NCI-H2081 (cell line): ENCODE data around the gene ENPP4.
"Not testable (repeated sequence)": the region's sequence is repeated elsewhere in the genome, so short reads cannot be mapped to it uniquely, and the experiment has no call there.

Experiments
- DNase-seq, 2 experiments: peaks; one replicate each; lab custom pipeline; 2025; lab: John Stamatoyannopoulos, UW

ENPP4 gene

DNA sequence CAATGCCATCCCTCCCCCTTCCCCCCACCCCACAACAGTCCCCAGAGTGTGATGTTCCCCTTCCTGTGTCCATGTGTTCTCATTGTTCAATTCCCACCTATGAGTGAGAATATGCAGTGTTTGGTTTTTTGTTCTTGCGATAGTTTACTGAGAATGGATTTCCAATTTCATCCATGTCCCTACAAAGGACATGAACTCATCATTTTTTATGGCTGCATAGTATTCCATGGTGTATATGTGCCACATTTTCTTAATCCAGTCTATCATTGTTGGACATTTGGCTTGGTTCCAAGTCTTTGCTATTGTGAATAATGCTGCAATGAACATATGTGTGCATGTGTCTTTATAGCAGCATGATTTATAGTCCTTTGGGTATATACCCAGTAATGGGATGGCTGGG lies 1.5 kb downstream of the ENPP4 start:
- DNase-seq = not testable (repeated sequence)

DNA sequence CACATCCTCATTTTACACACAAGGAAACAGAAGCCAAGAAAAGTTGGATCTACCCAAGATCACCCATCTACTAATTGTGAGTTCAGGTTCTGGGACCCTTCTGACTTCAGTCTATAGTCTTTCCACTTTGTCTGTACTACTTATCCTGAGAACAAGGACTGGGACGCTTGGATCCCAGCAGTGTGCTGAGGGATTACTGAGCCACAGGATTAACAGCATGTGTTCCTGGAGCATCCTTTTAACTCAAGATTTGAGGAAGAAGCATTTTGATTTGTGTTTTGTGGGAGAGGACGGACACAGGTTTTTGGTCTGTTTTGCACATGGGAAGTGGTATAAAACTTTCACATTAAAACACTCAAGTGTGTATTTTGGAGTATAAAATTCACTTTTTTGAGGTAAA lies 4.4 kb downstream of the ENPP4 start:
- no peak for DNase-seq

DNA sequence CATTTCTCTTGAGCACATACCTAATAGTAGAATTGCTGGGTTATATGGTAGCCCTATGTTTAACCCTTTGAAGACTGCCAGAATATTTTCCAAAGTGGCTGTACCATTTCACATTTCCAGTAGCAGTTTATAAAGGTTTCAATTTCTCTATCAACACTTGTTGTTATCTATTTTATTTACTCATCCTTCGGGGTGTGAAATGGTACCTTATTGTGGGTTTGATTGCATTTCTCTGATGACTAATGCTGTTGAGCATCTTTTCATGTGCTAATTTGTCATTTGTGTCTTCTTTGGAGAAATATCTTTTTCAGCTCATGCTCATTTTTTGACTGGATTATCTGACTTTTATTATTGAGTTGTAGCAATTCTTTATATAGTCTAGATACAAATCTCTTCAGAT lies 5.4 kb downstream of the ENPP4 start:
- no peak for DNase-seq

DNA sequence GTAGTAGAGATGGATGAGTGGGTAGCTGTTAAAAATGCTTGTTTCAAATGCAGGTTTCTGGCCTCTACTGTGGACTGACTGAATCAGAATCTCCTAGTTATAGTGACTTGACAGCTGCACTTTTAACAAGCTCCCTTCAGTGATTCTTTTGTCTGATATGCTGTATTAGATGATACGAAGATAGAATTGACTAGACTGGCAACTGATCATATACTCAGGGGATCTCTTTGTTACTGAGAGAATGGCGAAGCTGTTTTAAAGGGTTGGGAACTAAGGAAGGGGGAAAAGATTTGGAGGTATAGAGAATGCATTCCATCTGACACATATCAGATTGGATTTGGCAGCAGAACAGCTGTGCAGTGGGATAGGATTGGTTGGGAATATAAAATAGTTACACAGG lies 7.0 kb downstream of the ENPP4 start:
- DNase-seq = no peak

GRCh38 chr6:46137387-46137786 lies 7.6 kb downstream of the ENPP4 start:
- DNase-seq = no peak

GRCh38 chr6:46138281-46138680 lies 8.5 kb downstream of the ENPP4 start:
- peak in 1 of 2 experiments; percentile 41 for DNase-seq

- DNase-seq = no peak
Observed at GRCh38 chr6:46144270-46144669, 14.5 kb downstream of the ENPP4 start.

DNA sequence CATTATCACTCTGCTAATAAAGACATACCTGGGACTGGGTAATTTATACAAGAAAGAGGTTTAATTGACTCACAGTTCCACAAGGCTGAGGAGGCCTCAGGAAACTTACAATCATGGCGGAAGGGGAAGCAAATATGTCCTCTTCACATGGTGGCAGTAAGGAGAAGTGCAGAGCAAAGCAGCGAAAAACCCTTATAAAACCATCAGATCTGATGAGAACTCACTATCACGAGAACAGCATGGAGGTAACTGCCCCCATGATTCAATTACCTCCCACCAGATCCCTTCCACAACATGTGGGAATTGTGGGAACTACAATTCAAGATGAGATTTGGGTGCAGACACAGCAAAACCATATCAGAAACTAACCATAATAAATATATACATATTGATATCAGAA lies 19.3 kb downstream of the ENPP4 start:
- DNase-seq = not testable (repeated sequence)

DNA sequence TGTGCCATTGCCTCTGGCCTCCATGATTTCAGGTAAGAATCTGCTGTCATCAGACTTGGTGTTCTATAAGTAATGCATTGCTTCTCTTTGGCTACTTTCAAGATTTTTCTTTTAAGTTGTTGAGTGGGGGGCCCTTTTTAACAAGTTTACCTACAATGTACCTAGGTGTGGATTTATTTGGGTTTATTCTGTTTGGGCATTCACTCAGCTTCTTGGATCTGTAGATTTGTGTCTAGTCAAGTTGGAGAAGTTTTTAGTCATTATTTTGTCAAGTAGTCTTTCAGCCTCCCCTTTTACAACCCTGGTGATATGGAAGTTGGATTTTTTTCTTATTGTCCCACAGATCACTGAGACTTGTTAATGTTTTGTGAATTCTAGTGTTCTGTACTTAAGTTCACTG lies 26.9 kb downstream of the ENPP4 start:
- no peak for DNase-seq

- no peak for DNase-seq
Observed at GRCh38 chr6:46159229-46159628, 29.4 kb downstream of the ENPP4 start.

GRCh38 chr6:46160102-46160501 lies 30.3 kb downstream of the ENPP4 start:
- DNase-seq = no peak

DNA sequence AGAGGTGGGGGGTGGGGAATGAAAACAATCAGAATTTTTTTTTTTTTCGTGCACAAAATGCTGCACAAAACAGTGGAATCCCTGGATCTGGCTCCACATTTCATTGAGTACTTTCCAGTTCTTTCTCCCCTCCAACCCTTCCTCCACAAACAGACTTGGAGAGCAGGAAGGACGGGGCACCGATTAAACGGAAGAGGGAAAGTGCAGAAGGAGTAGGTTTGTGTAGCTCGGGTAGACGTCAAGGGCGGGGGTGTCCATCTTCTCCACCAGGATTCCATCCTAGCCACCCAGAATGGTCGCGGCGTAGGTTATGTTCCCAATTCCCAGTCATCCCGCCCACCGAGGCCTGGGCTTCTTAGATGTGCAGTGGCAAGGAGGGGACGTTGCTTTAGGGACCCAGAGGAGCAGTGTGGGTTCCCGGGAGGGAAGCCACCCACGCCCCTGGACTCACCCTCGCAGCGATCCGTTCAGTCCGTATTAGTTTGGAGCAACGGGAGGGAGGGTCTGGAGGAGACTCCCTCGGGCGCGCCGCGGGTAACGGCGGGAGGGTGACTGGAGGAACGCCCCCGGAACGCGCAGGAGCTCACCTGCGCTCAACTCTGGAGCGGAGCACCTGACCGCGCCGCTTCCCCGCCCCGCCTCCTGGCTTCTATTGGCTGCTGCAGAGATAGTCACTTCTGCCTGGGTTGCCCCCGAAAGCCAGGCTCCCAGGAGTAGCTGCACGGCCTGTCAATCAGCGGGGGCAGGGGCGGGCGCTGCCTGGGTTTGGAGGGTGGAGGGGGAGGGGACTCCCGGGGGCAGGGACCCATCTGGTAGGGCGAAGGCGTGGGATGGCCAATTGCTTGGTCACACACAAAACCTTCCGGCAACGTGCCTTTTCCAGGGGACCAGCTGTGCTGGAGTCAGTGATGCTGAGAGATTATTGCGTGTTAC lies 40.8 kb downstream of the ENPP4 start, which contains the start of gene ENPP5:
TSS of gene ENPP5 (minus strand) at position 624 of the 933 bp plus-strand sequence. CDS start 2,718 bp downstream, outside the sequence.
- DNase-seq = peak; percentile 95 to 97

GRCh38 chr6:46172176-46172575 lies 42.4 kb downstream of the ENPP4 start:
- DNase-seq = no peak

- no peak for DNase-seq
Observed at GRCh38 chr6:46174904-46175303, 45.1 kb downstream of the ENPP4 start.

- no peak for DNase-seq
Observed at GRCh38 chr6:46175446-46175845, 45.7 kb downstream of the ENPP4 start.

- no peak for DNase-seq
Observed at GRCh38 chr6:46175976-46176375, 46.2 kb downstream of the ENPP4 start.

DNA sequence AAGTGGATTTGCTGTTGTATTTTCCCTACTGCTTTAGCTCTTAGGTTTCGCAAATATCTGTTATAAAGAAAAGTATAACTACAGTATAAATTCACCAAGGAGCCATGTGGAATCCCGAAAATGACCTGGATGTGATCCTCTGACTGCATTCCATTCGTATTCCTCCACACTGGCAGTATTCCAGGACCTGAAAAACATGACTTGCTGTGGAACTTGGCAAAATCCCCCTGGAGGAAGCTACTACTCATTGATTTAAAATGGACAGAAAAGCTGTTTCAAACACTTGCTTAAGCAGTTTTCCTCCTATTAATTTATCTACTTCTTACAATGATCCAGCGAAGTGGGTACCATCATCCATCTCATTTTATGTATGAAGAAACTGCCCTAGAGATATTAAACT lies 54.3 kb downstream of the ENPP4 start:
- no peak for DNase-seq

GRCh38 chr6:46186583-46186982 lies 56.8 kb downstream of the ENPP4 start:
- DNase-seq = no peak

DNA sequence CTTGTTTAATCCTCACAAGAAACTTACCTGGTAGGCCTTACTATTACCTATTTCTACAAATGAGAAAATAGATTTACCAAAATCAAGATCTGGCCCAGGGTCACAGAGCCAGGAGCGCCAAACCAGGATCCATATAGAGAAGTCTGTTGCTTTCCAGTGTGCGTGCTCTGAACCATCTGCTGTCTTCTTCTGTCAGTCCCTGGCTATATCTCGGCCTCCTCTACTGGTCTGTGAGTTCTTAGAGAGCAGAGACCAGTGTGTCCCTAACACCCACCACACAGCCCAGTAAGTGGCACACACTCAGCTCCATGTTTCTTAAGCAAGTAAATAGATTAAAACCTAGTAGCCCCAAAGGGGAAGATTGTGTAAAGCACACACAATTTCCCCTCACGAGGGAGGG lies 59.9 kb downstream of the ENPP4 start:
- DNase-seq = no peak

DNA sequence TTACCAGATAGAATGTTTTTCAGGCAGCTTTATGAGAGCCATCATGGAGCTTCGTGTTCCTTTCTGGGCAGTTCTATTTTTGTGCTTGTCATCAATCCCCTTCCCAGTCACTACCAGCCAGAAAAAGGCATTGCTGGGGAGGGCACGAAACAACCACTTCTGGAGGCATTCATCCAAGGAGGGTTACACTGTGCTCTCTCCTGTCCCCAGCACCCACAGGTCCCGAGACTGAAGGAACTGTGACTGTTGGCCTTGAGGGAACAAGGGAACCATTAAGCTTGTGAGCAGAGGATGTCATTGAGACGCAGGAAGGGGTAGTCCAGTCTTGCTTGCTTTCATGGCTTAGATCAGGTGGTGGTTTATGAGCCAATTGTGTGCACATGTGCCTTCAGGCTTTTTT lies 61.1 kb downstream of the ENPP4 start:
- no peak for DNase-seq

- no peak for DNase-seq
Observed at GRCh38 chr6:46191961-46192360, 62.2 kb downstream of the ENPP4 start.
